CD4-positive, alpha-beta memory T cell (primary cell): ENCODE measurements around the gene TMEM87B. TPM values are rescaled to one million over a fixed set of nuclear protein-coding genes. Genes with fewer than 3 reads are reported as not detected.

ENCODE experiments used
- CTCF ChIA-PET: fragments of 350-600 bp; sonication (Branson Sonifier 250); formaldehyde crosslinking; loops from one replicate; lab custom pipeline; 2021; ENCODE audit warnings: inconsistent platforms; ENCODE audit not compliant: partially characterized antibody; lab: Charles Lee
- POLR2A ChIA-PET: fragments of 350-600 bp; sonication (Branson Sonifier 250); formaldehyde crosslinking; loops from one replicate; lab custom pipeline; 2021; ENCODE audit not compliant: partially characterized antibody; lab: Charles Lee
- DNase-seq, 5 donors: peaks; one replicate each; pipeline versions ENCODE4 v3.0.0 to v3.0.0-alpha.2; 2020 to 2022; ENCODE audit warnings: mixed read lengths in 1 of 5
- H3K27ac ChIP-seq: one replicate; pipeline ENCODE4 v1.7.0; 2013; ENCODE audit warnings: low read depth, low read length
- H3K27me3 ChIP-seq: 2 replicates; pipeline ENCODE4 v1.7.0; 2013; ENCODE audit warnings: mild to moderate bottlenecking, low read length, moderate library complexity; ENCODE audit not compliant: insufficient read depth
- H3K36me3 ChIP-seq: 2 replicates; pipeline ENCODE4 v1.7.0; 2013; ENCODE audit warnings: mild to moderate bottlenecking, low read length, moderate library complexity; ENCODE audit not compliant: insufficient read depth
- H3K4me1 ChIP-seq: 2 replicates; pipeline ENCODE4 v1.7.0; 2013; ENCODE audit warnings: mild to moderate bottlenecking, low read length, moderate library complexity; ENCODE audit not compliant: insufficient read depth
- H3K4me3 ChIP-seq, 2 donors: one replicate each; pipeline ENCODE4 v1.7.0; 2013; ENCODE audit warnings: low read length in 2 of 2, mild to moderate bottlenecking in 1 of 2
- H3K9me3 ChIP-seq, 2 donors: one replicate each; pipeline ENCODE4 v1.7.0; 2013; ENCODE audit warnings: low read length in 2 of 2, control low read depth in 1 of 2; ENCODE audit not compliant: control insufficient read depth in 1 of 2
- H3K27ac Mint-ChIP-seq, 7 donors: one replicate each; pipeline ENCODE4 v1.8.0; 2020 to 2021; ENCODE audit warnings: mixed read lengths in 7 of 7, mild to moderate bottlenecking in 6 of 7, inconsistent platforms in 3 of 7, moderate library complexity in 3 of 7
- H3K27me3 Mint-ChIP-seq, 2 donors: one replicate each; pipeline ENCODE4 v1.8.0; 2020 to 2021; ENCODE audit warnings: mixed read lengths in 2 of 2
- H3K36me3 Mint-ChIP-seq, 2 donors: one replicate each; pipeline ENCODE4 v1.8.0; 2020 to 2021; ENCODE audit warnings: mixed read lengths in 2 of 2, inconsistent platforms in 1 of 2, mild to moderate bottlenecking in 1 of 2
- H3K4me1 Mint-ChIP-seq, 4 donors: one replicate each; pipeline ENCODE4 v1.8.0; 2020 to 2021; ENCODE audit warnings: mixed read lengths in 4 of 4, mild to moderate bottlenecking in 1 of 4
- H3K4me3 Mint-ChIP-seq, 8 donors: one replicate each; pipeline ENCODE4 v1.8.0; 2020 to 2021; ENCODE audit warnings: mixed read lengths in 8 of 8, mild to moderate bottlenecking in 7 of 8, moderate library complexity in 6 of 8, inconsistent platforms in 3 of 8
- H3K9me3 Mint-ChIP-seq, 8 donors: one replicate each; pipeline ENCODE4 v1.8.0; 2020 to 2021; ENCODE audit warnings: mixed read lengths in 8 of 8, mild to moderate bottlenecking in 5 of 8, inconsistent platforms in 3 of 8, moderate library complexity in 1 of 8
- intact Hi-C: fragments of 100-400 bp; cut with micrococcal nuclease; formaldehyde crosslinking; loops from one replicate; pipeline ENCODE4 v1.15.1; 2023
- polyA plus RNA-seq, 2 donors: library from polyadenylated mRNA; unstranded; fragments of 300-500 nt; fragmentation: Illumina TruSeq; gene quantifications; one replicate each; pipeline ENCODE4 v1.2.3, GENCODE V29; 2021
- total RNA-seq, 2 experiments: library from RNA; stranded (reverse); gene quantifications; one replicate each; pipeline ENCODE4 v1.2.3, GENCODE V29; 2021

Gene TMEM87B
- total and polyA plus RNA-seq, 4 experiments from 2014 or later, result 12.5 to 28.7 (median 21.8) TPM

DNA sequence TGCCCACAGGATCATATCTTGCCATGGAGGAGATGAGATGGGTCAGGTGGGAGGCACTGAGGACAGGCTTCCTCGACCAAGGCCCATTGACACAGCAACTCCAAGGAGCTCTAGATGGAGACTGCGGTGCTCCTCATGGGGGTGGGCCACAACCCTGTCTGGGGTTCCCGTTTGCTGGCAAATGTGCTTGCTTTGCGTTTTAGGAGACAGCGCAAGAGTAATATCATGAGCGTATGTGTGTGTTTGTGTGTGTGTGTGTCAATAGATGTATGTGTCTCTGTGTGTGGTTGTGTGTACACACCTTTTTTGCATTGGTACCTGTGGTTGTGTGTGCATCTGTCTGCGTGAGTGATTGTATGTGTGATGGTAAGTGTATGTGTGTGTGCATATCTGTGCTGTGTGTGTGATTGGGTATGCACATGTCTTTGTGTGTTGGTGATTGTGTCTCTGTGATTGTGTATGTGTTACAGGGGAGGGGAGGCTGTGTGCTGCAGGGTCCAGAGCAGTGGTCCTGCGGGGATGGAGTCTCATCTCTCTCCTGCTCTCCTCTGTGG is 87.5 kb downstream of the TMEM87B start:
- H3K9me3 Mint-ChIP-seq, result no peaks in the 10 kb centered on the region
- H3K4me3 Mint-ChIP-seq, result no peak overlapping the region
- peaks cover 0 to 3% of the 10 kb centered on the region in 2 donors for H3K36me3 Mint-ChIP-seq
- CTCF ChIA-PET, result no interaction called here
- Histone ChIP-seq H3K9me3 (no peaks in the 10 kb centered on the region), H3K36me3 (no peaks in the 10 kb centered on the region), H3K27ac (no peak overlapping the region), H3K27me3 (no peaks in the 10 kb centered on the region), H3K4me1 (peaks cover 4% of the 10 kb centered on the region), H3K4me3 (no peak overlapping the region)
- peaks cover 9% of the 10 kb centered on the region in 2 donors for H3K27me3 Mint-ChIP-seq
- no peak overlapping the region for H3K27ac Mint-ChIP-seq
- peaks cover 3 to 4% (median 4%) of the 10 kb centered on the region in 4 donors for H3K4me1 Mint-ChIP-seq
- intact Hi-C loops, result no loop called here
- POLR2A ChIA-PET, result no interaction called here
- no peak for DNase-seq

DNA sequence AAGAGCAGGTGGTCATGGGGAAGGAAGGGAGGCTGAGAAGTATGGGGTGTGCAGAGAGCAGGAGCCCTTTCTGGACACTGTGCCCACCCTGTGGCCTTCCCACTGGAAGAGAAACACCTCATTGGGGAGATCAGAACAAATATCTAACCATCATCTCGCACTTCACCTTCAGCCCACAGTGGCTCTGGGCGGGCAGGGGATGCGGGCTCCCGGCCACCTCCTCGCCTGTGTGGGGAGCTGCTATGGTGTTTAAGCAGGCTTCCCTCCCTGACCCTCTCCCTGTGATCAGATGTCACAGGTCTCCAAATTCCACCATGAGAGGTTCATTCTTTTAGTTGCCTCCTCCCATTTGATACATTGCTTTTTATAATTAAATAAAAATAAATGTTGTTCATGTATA is 88.1 kb downstream of the TMEM87B start:
- no peaks in the 10 kb centered on the region for H3K36me3 Mint-ChIP-seq
- peaks cover 4 to 5% of the 10 kb centered on the region in 2 donors for H3K27me3 Mint-ChIP-seq
- ChIA-PET CTCF (no interaction called here), POLR2A (no interaction called here)
- Histone ChIP-seq H3K4me1 (no peaks in the 10 kb centered on the region), H3K9me3 (no peaks in the 10 kb centered on the region), H3K27me3 (no peaks in the 10 kb centered on the region), H3K36me3 (no peaks in the 10 kb centered on the region), H3K4me3 (no peak overlapping the region), H3K27ac (no peak overlapping the region)
- H3K4me1 Mint-ChIP-seq, result no peaks in the 10 kb centered on the region
- no peaks in the 10 kb centered on the region for H3K9me3 Mint-ChIP-seq
- no peak overlapping the region for H3K4me3 Mint-ChIP-seq
- H3K27ac Mint-ChIP-seq, result no peak overlapping the region
- intact Hi-C loops, result no loop called here
- DNase-seq, result no peak

DNA sequence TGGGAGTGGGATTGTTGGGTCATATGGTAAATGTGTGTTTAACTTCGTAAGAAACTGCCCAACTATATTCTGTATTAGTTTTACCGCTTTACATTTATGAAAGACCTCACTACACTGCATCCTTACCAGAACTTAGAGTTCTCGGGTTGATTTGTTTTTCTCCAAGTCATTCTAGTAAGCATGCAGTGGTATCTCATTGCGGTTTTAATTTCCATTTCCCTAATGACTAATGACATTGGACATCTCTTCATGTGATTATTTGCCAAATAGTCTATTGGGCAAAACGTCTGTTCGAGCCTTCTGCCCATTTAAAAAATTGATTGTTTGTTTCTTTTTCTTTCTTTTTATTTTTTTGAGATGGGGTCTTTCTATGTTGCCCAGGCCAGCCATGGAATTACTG is 89.9 kb downstream of the TMEM87B start:
- H3K36me3 ChIP-seq, result no peaks in the 10 kb centered on the region
- no peak for DNase-seq
- no peaks in the 10 kb centered on the region for H3K4me1 ChIP-seq
- H3K27ac Mint-ChIP-seq, result no peak overlapping the region
- POLR2A ChIA-PET, result no interaction called here
- H3K36me3 Mint-ChIP-seq, result no peaks in the 10 kb centered on the region
- H3K4me1 Mint-ChIP-seq, result no peaks in the 10 kb centered on the region
- H3K4me3 Mint-ChIP-seq, result no peak overlapping the region
- intact Hi-C loops, result no loop called here
- H3K27me3 ChIP-seq, result no peaks in the 10 kb centered on the region
- no peaks in the 10 kb centered on the region for H3K9me3 ChIP-seq
- H3K27ac ChIP-seq, result no peak overlapping the region
- CTCF ChIA-PET, result interaction anchor here (1.3 kb wide), 1 partner anchor 10 kb away, joined by 3 read pairs; no protein-coding TSS in a partner anchor
- no peak overlapping the region for H3K4me3 ChIP-seq
- H3K27me3 Mint-ChIP-seq, result peaks cover 4 to 5% of the 10 kb centered on the region in 2 donors
- peaks cover 0 to 3% (median 0%) of the 10 kb centered on the region in 8 donors for H3K9me3 Mint-ChIP-seq

DNA sequence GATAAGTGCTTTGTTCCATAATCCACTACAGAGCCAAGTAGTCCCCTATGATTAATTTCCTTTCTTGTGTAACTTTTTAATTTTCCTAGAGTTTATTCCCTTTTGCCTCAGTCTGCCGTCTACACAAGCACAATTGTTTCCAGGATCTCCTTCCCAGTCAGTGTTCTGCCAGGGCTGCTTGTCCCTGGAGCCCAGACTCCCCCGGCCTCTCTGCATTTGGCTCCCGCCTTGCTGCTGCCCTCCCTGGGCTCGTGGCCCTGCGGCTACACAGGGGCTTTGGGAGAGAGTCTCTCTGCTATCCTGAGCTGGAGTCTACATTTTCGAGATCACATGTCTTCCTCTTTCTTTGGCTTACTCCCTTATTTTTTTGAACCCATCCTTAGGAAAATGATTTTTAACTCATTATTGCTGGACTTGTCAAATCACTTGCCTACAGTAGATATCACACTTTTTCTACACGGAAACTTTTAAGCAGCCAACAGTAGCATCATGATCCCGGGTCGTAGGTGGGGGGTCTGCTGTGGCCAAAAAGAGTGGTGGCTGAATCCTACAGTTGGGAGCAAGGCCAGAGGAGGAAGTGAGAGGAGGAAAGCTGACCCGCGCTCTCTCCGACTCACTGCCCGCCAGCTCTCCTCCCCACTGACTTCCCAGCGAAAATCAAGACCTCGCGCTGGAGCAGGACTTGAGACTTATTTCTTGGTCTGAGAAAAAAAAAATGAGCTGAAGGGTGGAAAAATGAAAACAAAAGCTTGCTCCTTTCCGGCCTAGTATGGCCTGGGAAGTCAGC is 92.5 kb downstream of the TMEM87B start:
- no peaks in the 10 kb centered on the region for H3K36me3 Mint-ChIP-seq
- intact Hi-C loops, result no loop called here
- DNase-seq, result no peak
- H3K27me3 Mint-ChIP-seq, result no peaks in the 10 kb centered on the region
- Histone ChIP-seq H3K4me3 (no peak overlapping the region), H3K27ac (no peak overlapping the region), H3K9me3 (no peaks in the 10 kb centered on the region), H3K27me3 (no peaks in the 10 kb centered on the region), H3K4me1 (no peaks in the 10 kb centered on the region), H3K36me3 (no peaks in the 10 kb centered on the region)
- H3K4me3 Mint-ChIP-seq, result no peak overlapping the region
- peaks cover 0 to 3% (median 0%) of the 10 kb centered on the region in 8 donors for H3K9me3 Mint-ChIP-seq
- CTCF ChIA-PET, result interaction anchor here (1.2 kb wide), 1 partner anchor 112 kb away, joined by 3 read pairs; no protein-coding TSS in a partner anchor
- no peaks in the 10 kb centered on the region for H3K4me1 Mint-ChIP-seq
- H3K27ac Mint-ChIP-seq, result no peak overlapping the region
- POLR2A ChIA-PET, result interaction anchor here (0.7 kb wide), 1 partner anchor 12 kb away, joined by 3 read pairs; no protein-coding TSS in a partner anchor

DNA sequence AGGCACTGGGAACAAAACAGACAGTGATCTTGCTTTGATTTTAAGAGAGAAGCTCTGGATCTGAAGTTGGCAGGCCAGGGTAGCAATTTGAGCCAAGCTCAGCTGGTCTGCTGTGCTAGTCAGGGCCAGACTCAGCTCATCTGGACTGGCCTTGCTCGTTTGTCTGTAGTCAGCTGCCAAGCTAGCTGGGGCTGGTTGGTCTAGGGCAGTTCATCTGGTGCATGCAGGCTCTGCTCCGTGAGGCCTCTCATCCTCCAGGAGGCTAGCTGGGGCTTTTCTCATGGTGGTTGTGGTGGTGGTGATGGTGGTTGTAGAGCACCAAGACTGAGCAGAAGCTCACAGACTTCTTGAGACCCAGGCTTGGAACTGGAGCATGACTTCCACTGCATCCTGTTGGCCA is 93.4 kb downstream of the TMEM87B start:
- Mint-ChIP-seq H3K4me1 (no peaks in the 10 kb centered on the region), H3K9me3 (peaks cover 0 to 3% (median 0%) of the 10 kb centered on the region in 8 donors), H3K4me3 (no peak overlapping the region), H3K27ac (peak overlapping the region in 1 of 7 donors; percentile 16), H3K36me3 (no peaks in the 10 kb centered on the region), H3K27me3 (no peaks in the 10 kb centered on the region)
- Histone ChIP-seq H3K9me3 (no peaks in the 10 kb centered on the region), H3K36me3 (no peaks in the 10 kb centered on the region), H3K4me1 (no peaks in the 10 kb centered on the region), H3K27ac (no peak overlapping the region), H3K27me3 (no peaks in the 10 kb centered on the region), H3K4me3 (no peak overlapping the region)
- POLR2A ChIA-PET, result no interaction called here
- intact Hi-C loops, result no loop called here
- CTCF ChIA-PET, result interaction anchor here (1.2 kb wide), 1 partner anchor 111 kb away, joined by 3 read pairs; no protein-coding TSS in a partner anchor
- DNase-seq, result no peak

DNA sequence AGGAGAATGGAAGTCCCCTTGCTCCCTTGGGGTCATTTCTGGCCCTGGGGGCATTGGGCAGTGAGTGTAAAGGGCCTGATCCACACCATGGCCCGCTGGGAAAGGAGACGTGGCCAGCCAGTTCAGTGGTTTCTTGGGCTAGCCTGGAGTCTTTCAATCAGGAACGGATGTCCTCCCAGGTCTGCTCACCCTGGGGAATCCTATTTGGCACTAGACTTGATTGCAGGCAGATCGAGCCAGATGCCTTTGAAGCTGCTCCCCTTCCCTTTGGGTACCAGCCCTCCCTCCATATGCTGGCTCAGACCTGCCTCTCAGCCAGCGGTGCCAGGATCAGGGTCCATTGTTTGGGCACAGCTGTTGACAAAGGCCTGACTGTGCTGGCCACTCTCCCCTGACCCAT is 94.1 kb downstream of the TMEM87B start:
- Mint-ChIP-seq H3K9me3 (peaks cover 0 to 3% (median 0%) of the 10 kb centered on the region in 8 donors), H3K4me3 (no peak overlapping the region), H3K4me1 (peaks cover 2 to 4% (median 2%) of the 10 kb centered on the region in 4 donors), H3K27ac (no peak overlapping the region), H3K36me3 (no peaks in the 10 kb centered on the region), H3K27me3 (no peaks in the 10 kb centered on the region)
- Histone ChIP-seq H3K36me3 (no peaks in the 10 kb centered on the region), H3K27ac (no peak overlapping the region), H3K27me3 (no peaks in the 10 kb centered on the region), H3K4me3 (no peak overlapping the region), H3K4me1 (peaks cover under 1% of the 10 kb centered on the region), H3K9me3 (no peaks in the 10 kb centered on the region)
- intact Hi-C loops, result no loop called here
- ChIA-PET CTCF (interaction anchor here (1.2 kb wide), 1 partner anchor 110 kb away, joined by 3 read pairs; no protein-coding TSS in a partner anchor), POLR2A (no interaction called here)
- DNase-seq, result no peak

DNA sequence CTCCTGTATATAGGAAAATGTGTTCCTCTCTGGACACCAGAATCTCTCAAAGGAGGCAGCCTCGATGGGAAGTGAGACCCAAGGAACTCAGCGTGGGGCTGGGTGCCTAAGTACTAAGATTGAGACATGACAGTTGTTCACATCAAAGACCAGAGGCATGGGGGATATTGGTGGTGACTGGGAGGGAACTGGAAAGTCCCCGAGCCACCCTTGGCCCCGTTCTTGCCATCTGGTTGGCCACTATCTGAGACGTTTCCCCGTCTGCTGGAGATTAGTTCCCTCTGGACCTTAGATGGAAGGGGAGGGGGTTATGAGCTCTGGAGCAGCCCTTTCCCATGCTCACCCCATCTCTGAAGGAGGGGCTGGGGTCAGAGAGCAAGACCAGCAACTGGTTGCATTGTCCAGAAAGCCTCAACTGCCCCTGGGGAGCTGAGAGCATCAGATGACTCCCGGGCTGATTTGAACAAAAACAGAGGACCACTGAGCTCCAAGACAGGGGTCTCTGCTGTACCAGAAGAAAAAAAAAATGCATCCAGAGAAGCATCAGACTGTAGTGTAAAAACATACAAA is 94.9 kb downstream of the TMEM87B start:
- ChIA-PET CTCF (no interaction called here), POLR2A (no interaction called here)
- H3K36me3 ChIP-seq, result no peaks in the 10 kb centered on the region
- H3K4me1 ChIP-seq, result peaks cover 8% of the 10 kb centered on the region
- no peaks in the 10 kb centered on the region for H3K36me3 Mint-ChIP-seq
- H3K4me3 ChIP-seq, result no peak overlapping the region
- no peak overlapping the region for H3K27ac ChIP-seq
- no peaks in the 10 kb centered on the region for H3K9me3 ChIP-seq
- H3K27me3 Mint-ChIP-seq, result no peaks in the 10 kb centered on the region
- H3K9me3 Mint-ChIP-seq, result peaks cover 0 to 3% (median 0%) of the 10 kb centered on the region in 8 donors
- no peak for DNase-seq
- no peaks in the 10 kb centered on the region for H3K27me3 ChIP-seq
- H3K4me1 Mint-ChIP-seq, result peaks cover 4 to 12% (median 8%) of the 10 kb centered on the region in 4 donors
- H3K4me3 Mint-ChIP-seq, result no peak overlapping the region
- no peak overlapping the region for H3K27ac Mint-ChIP-seq
- intact Hi-C loops, result no loop called here
